OCI-M1 (cell line): ENCODE results near the gene CENPV.
A peak's percentile ranks its signal among the peaks of the same experiment; 100 is the strongest.
"Not testable (repeated sequence)": the region's sequence is repeated elsewhere in the genome, so short reads cannot be mapped to it uniquely, and the experiment has no call there.

Experiments
- DNase-seq: peaks from one replicate; lab custom pipeline; 2025; lab: John Stamatoyannopoulos, UW

CENPV gene

DNA sequence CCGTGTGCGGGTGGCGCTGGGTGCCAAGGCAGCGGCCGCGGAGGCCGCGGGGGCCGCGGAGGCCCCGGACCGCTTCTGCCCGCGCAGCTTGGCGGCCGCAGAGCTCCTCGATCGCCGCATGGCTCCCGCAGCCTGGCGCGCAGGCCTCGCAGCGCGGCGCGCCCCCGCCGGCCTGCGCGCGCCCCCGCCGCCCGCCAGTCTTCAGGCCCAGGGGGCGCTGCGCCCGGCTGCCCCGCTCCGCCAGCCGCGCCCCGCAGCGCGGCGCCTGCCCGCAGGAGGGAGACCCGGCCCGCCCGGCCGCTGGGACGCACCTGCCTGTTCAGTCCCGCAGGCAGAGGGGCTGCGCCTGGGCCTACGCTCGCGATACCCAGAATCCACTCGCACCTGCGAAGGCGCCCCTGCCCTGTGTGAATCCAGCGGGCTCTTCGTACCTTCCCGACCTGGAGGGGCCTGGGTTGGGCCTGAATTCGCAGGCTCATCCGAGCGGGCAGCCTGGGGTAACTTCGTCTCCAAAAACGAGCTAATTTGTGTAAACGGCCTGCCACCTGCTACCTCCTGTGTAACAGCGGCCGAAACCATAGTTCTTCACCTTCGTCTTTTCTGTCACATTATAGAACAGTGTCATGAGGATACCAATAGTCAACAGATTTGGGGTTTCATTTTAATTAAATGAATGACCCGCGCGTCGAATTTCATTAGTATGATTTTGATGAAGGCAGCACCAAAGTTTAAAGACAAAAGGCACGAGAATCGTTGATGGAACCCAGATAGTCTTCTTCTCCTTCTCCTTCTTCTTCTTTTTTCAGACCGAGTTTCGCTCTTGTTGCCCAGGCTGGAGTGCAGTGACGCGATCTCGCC is at the start of gene CENPV:
TSS of gene CENPV (minus strand) at position 153 of the 858 bp plus-strand sequence. CDS start at position 120, 33 bp downstream.
- peak; percentile 58 for DNase-seq

DNA sequence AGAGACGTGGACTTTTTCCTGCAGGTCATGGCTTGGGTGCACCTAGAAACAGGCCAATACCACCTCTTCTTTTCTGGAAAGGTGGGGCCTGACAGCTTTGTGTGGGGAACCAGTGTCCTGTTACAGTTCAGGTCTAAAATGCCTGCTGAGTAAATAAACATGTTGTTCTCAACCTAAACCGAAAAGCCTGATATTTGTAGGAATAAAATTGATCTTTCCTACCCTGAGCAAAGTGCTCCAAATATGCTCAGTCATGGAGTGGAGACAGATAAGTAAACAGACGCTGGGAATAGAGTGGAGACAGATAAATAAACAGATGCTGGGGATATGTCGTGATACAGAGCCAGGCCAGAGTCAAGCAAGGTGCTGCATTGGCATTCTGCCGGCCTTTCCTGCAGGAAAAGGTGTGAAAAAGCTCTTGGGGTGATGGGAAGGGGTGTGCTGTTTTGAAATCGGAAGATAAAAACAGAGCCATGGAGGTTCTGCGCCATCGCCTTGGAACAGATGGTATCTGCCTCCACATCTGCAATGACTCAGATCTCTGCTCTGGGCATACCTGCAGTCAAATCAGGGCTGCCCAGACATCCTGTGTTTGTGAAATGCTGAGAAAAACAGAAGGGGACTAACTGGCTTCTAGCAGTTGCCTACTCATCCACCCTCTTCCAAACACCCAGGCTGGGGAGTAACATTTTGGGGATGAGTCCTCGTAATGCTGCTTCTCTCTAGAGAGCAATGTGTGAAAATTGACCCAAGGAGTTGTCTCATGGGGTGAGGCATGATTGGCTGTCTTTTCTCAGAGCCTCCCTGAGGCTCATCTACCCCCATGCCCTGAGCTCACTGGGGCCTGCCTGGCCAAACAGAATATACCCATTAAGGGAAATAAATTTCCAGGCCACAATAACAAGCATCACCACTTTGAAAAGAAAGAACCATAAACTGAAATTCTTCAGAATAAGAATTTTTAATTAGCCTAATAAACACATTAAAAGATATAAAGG is 45.3 kb upstream of the CENPV start:
- peak; percentile 33 for DNase-seq

GRCh38 chr17:16396693-16397092 is 43.4 kb upstream of the CENPV start:
- DNase-seq = peak; percentile 69

GRCh38 chr17:16395887-16396286 is 42.6 kb upstream of the CENPV start:
- not testable (repeated sequence) for DNase-seq

- DNase-seq = not testable (repeated sequence)
Measured at GRCh38 chr17:16392491-16392890, 39.2 kb upstream of the CENPV start.

DNA sequence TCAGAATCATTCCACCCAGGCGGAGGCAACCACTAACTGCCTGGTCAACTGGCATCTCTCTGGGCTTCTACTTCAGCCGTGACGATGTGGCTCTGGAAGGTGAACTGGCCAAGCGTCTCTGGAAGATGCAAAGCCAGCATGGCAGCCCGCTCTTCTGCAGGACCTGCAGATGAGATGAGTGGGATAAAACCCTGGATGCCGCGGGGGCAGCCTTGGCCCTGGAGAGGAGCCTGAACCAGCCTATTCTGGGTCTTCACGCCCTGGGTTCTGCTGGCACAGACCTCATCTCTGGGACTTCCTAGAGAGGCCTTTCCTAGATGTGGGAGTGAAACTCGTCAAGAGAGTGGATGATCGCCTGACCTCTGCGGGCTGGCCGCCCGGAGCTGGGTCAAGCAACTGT is 38.2 kb upstream of the CENPV start:
- DNase-seq = no peak

DNA sequence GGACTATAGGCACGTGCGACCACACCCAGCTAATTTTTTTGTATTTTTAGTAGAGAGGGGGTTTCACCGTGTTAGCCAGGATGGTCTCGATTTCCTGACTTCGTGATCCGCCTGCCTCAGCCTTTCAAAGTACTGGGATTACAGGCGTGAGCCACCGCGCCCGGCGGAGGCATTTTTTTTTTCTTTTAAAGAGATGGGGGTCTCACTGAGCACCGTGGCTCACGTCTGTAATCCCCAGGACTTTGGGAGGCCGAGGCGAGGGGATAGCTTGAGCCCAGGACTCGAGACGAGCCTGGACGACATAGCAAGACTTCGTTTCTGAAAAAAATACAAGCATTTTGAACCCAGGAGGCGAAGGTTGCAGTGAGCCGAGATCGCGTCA is 32.8 kb upstream of the CENPV start:
- DNase-seq = not testable (repeated sequence)

GRCh38 chr17:16384557-16384956 is 31.3 kb upstream of the CENPV start:
- no peak for DNase-seq

DNA sequence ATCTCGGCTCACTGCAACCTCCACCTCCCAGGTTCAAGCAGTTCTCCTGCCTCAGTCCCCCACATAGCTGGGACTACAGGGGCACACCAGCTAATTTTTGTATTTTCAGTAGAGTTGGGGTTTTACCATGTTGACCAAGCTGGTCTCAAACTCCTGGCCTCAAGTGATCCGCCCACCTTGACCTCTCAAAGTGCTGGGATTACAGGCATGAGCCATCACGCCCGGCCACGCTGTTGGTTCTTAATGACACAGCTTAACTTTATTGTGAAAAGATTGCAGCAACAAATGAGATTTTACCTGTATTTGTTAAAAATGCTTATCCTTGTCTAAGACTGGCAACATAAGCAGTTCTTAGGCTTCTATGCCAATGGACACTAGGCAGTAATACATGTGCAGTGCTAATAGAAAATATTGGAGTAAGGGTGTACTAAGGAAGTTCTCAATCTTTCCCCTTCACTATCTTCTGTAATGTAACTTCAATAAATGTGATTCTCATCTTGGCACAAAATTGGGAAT is 30.6 kb upstream of the CENPV start:
- DNase-seq = no peak

GRCh38 chr17:16383216-16383615 is 29.9 kb upstream of the CENPV start:
- DNase-seq = no peak

DNA sequence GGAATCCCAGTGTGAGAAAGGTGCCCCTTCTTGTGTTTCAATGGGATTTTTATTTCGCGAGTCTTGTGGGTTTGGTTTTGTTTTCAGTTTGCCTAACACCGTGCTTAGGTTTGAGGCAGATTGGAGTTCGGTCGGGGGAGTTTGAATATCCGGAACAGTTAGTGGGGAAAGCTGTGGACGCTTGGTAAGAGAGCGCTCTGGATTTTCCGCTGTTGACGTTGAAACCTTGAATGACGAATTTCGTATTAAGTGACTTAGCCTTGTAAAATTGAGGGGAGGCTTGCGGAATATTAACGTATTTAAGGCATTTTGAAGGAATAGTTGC is 28.2 kb upstream of the CENPV start:
- no peak for DNase-seq

GRCh38 chr17:16380640-16381495 is 27.6 kb upstream of the CENPV start, which contains the start of gene UBB:
Gene UBB, plus strand, starts transcription at chr17:16381091. Its CDS starts 817 bp downstream, at chr17:16381908.
- peak; percentile 93 for DNase-seq

GRCh38 chr17:16379654-16380053 is 26.4 kb upstream of the CENPV start:
- no peak for DNase-seq

DNA sequence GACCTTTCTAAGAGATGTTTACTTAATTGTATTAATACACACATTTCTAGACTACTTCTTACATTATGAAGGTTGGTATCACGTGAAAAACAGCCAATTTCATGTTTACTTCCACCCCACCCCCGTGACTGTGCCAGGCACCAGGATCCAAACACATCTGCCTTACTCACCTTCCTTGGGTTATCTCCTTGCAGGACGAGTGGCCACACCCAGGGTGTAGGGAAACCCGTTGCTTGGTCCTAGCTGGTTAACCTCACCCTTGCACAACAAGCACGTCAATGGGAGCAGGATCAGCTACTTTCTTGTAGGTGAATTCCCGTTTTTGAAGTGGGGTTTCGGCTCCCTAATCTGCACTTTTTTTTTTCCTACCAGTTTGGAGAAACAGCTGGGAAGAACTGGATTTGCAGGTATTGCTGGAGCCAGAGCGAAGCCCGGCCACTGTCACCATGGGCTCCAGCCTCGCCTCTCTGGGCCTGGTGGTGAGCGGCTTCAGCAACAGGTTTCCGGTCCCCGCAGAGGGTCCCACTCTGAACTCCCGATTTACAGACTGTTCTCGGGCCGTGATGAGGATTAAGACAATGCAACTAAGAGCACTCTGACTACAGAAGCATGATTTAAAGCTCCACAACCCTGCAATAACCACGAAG is 25.5 kb upstream of the CENPV start:
- no peak for DNase-seq

GRCh38 chr17:16377941-16378341 is 24.7 kb upstream of the CENPV start:
- DNase-seq = no peak

- no peak for DNase-seq
Measured at GRCh38 chr17:16374146-16374938, 21.1 kb upstream of the CENPV start.

DNA sequence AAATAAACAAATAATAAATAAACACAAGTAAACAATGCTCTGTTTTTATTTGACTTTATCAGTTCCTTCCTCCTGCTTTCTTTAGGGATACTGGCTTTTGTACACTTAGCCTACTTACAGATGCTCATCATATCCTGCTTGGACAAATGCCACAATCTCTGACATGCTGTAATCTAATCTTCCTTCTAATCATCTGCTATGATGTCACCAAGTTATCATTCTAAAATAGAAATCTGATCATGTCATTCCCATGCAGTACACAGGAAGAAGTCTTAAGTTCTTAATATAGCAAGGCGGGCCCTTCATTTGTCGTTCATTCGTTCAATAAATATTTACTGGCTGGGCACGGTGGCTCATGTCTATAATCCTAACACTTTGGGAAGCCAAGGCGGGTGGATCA is 18.5 kb upstream of the CENPV start:
- DNase-seq = no peak

- DNase-seq = no peak
Measured at GRCh38 chr17:16364625-16365024, 11.4 kb upstream of the CENPV start.

DNA sequence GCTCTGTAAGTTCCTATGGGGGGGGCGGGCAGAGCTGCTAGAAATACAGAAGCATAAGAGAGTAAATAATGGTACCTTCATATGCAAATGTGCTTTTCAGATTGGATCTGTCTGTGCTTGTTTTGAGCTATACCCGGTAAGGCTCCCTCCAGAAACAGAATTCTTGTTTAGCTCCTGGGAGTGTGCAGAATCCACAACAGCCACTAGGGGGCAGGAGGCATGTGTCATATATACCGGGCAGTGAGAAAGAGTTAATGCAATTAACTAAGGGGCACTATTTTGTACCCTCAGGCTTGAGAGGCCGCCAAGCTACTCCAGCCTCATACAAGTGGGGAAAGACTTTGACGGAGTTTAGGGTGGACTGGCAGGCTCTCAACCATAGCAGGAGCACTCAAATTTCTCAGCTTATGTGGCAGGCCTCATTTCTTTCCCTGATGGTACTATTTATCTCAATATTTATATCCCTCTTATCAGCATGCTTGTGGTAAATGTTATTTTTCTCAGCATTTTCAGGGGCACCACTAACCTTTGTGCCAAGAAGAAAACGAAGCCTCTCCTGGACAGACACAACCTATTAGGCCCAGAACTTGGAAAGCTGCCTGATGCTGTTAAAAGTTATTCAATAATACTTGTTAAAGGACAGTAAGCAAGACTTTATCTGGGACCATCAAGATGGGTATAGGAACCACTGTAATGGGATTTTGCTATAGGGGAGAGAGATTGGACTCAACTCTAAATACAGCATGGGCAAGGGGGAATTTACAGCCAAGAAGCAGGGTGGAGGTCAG is 10.7 kb upstream of the CENPV start:
- DNase-seq = peak; percentile 84
